DMS 273 (cell line): ENCODE measurements around the gene TALDO1.

Source experiments
- DNase-seq: peaks from one replicate; lab custom pipeline; 2025; ENCODE audit not compliant: unreplicated experiment; lab: John Stamatoyannopoulos, UW

The TALDO1 gene

DNA sequence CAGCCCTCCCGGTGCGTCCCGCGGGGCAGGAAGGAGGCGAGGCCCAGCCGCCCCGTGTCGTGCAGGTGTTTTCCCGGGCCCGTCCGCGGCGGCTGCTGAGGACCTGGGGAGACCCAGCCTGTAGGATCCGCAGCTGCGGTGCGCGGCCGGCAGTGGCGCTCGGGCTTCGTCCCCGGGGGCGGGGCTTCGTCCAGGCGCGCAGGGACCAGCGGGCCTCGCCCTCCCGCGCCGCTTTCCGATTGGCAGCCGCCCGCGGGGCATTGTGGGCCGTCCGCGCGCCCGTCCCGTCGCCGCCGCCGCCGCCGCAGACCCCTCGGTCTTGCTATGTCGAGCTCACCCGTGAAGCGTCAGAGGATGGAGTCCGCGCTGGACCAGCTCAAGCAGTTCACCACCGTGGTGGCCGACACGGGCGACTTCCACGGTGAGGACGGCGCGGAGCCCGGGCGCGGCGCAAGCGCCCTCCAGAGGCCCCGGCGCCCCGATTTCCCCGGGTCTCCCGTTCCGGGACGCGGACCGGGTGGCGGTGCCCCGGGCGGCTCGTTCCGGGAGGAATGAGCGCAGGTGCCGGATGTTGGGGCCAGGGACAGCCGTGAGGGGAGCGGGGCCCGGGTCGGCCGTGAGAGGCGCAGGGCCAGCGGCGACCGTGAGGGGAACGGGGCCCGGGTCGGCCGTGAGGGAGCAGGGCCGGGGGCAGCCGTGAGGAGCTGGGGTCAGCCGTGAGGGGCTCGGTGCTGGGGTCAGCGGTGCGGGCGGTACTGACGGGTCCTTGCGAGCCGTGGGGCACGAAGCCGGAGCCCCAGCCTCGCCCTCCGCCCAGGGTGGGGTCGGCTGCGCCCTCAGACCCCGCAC lies at the start of gene TALDO1:
TSS of gene TALDO1 (plus strand) at position 307 of the 849 bp plus-strand sequence. CDS start at position 325, 18 bp downstream.
- peak; percentile 94 for DNase-seq

DNA sequence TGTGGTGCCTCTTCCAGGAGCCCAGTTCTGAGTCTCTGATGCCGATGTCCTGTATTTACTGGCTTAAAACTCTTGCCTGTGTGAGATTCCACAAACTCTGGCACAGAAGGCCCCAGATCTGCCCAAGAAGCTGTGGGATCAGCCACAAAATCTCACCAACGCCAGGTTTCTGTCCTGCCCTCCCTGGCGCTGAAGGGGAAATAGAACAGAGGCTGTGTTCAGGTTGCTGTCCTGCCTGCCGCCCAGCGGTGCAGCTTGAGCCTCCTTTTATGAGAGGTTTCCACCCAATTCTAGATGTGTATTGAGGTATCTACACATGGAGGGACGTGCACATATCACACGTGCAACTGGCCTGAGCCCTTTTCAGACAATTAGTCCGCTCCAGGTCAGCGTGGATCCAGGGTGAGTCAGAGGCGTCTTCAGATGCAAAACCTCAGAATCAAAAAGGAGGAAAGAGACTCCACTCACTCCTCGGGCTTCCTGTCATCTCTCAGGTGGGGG lies 49.4 kb upstream of the TALDO1 start:
- DNase-seq, result no peak

DNA sequence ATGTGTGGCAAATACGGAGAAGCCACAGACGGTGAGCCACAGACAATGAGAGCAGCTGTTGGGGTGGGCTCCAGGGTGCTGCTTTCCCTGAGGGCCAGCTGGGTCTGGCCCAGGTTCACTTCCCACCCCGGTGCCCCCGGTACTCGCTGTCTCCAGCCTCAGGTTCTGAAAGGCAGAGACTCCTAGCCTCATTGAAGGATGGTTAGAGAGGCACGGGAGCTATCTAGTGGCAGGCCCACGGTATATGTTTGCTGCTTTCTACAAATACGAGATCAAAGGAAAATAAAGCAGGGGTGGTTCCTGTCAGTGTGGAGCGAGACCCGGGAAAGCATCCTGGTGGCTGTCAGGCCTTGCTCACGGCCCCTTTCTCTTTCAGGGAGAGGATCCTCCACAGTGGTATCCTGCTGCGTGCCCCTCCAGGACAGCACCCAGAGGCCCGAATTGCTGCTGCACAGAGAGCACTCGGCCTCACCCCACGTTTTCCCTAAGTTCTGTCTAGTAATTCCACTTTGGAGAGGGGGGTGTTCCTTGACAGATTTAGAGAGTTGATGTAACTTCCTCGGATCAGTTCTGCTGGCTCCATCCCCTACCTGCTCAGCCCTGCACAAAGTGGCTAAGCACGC lies 48.7 kb upstream of the TALDO1 start:
- no peak for DNase-seq

DNA sequence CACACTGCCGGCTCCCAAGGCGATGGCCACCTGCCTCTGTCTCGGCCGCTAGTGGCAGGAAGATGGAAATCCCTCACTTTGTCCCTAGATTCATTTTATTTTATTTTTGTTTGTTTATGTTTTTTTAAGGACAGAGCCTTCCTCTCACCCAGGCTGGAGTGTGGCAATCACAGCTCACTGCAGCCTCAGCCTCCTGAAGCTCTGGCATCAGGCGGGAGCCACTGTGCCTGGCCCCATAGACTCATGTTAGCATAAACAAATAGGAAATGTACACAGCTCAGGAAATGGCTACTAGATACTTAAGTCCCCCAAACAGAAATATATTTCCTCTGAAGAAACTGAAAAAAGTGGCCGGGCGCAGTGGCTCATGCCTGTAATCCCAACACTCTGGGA lies 48.2 kb upstream of the TALDO1 start:
- no peak for DNase-seq

DNA sequence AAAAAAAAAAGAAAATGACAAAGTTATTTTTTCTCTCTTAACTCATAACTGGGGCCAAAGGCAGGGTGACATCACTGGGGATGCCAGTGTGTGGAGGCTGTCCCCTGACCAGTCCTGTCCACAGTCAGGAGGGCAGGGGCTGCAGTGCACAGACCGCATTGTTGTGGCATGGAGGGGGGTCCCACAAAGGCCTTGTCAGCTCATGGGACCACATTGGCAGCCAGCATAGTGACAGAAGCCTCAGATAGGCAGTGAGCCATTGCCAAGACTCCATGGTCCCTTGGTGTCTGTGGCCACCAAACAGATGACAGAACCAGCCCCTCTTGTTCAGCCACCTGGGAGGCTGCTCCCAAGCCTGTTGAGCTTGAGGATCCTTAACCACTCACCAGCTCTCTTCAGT lies 47.5 kb upstream of the TALDO1 start:
- DNase-seq, result no peak

DNA sequence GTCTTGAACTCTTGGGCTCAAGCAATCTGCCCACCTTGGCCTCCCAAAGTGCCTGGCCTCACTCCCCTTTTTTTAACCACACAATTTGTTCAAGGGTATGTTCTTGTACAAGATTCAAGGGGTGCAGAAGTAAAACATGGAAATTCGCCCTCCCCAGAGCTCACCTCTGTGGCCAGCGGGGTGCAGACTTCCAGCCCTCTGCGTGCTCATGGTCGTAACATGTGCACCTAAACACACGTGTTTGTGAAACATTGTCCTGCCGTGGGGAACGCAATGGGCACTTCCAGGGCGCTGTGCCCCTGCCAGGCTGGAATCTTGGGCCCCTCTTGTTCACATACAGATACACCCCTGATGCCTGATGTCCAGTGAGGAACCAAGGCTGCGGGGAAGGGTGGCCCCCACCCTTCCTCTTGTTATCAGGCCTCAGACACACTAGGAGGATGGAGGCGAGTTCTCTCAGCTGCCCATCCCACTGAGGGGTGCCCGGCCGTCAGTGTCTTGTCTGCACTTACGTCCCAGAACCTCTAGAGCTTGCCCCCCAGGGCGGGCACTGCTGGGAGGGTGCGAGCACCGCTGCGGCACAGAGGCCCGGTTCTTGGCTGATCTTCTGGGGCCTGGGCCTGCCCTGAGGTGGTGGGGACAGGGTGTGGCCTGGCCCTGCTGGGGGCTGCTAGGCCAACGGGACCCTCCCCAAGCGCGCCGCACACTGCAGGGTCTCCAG lies 45.4 kb upstream of the TALDO1 start:
- DNase-seq, result no peak

DNA sequence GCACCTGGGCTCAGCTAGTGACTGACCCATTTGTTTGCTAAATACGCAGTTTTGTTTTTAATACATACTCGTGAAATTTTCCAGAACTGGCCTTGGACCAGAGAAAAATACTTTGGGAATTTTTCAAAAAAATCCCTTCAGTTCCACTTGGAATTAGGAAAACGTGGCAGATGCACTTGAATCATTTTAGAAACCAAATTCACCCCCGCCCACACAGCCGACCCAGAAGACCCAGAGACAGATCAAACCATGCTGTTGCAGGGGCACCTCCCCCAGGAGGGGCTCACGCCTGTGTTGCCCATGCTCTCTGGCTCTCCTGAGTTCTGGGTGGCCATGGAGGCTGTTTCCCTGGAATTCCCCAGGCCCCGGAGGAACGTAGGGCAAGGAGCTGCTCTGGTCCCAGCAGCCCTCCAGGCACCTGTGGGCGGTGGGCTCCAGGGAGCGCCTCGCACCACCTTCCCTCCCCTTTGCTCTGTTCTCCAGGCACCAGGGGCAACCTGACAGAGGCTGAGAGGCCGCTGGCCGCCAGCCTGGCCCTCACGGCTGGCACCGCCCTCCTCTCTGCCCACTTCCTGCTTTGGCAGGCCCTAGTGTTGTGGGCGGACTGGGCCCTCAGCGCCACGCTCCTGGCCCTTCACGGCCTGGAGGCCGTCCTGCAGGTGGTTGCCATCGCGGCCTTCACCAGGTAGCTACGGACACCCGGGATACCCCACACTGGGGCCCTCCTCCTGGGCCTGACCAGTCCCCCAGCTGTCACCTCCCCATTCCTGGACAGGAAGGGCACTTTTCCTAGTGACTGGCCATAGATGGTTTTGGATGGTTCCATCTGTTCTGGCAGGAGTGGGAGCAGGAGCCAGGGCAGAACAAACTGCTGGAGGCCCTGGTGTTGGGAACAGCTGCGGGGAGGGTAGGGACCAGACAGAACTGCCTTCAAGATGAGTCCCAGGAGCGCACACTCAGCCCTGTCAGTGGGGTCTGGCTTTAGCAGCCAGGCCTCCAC lies 44.5 kb upstream of the TALDO1 start:
- DNase-seq, result peak; percentile 25

DNA sequence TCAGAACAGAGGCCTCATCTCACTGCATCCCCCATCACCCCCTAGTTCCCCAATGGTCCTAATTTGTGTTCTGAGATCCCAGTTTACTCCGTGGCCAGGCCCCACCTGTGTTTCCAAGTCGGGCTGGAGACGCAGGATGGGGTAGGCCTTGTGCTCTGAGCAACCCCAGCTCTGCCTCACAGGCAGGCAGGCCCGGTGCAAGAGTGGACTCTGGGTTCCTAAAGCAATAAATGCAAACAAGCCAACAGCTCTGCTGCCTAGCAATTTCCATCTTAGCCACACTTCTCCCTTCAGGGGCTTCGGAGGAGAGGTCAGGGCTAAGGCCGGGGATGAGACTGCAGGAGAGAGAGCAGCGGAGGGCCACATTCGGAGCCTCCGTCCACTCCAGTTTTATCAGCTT lies 43.8 kb upstream of the TALDO1 start:
- no peak for DNase-seq

DNA sequence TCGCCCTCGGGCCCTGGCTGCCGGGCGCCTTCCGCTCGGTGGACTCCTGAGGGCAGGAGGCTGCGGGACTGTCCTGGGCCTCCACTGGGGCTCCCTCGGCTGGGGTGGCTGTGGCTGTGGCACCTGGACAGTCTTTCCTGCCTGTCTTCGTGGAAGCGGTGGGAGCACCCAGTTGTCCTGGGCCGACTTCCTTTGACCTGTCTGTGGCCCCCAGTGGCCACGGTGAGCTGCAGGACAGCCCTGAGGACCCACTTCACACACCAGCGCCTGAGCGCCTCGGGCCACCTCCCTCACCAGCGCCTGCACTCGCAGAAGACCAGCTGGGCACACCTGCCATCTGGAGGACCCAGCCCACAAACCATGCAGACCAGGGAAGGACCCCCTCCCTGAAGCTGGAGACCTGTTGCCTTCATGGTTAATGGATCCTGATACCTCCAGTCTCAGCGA lies 43.0 kb upstream of the TALDO1 start:
- DNase-seq, result no peak

DNA sequence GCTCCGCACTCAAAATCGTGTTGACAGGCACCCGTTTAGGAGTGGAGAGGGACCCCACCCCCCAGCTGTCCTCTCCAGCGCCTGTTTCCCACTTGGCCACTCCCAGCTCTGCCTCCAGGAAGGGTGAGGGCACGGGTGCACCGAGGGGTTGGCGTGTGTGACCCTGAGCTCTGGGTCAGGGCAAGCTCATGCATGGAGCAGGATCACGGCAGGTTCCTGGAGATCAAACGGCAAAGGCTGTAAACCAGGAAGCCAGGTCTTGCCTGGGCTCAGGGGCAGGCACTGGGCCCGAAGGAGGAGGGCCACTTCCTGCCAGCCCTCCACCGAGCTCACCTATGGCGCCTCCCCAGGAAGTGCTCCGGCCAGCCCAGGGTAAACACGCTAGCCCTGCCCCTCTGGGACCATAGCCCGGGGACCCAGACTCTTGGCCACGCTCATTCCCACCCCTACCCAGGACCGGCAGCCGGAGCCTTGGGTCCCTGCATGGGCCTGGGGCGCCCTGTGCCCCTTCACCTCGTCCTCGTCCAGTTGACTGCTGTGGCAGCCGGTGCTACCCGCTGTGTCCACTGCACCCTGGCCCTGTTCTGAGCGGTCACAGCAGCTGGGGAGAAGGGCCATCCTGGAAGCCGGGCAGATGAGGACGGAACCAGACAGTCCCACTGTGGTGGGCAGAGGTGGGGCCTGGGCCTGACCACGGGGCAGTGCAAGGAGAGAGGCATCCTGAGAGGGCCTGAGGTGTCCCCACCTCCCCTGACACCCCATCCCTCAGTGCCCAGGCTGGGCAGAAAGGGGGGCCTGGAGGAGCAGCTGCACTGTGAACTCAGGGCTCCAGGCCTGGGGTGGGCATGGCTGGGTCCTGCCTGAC lies 42.3 kb upstream of the TALDO1 start:
- DNase-seq, result no peak

DNA sequence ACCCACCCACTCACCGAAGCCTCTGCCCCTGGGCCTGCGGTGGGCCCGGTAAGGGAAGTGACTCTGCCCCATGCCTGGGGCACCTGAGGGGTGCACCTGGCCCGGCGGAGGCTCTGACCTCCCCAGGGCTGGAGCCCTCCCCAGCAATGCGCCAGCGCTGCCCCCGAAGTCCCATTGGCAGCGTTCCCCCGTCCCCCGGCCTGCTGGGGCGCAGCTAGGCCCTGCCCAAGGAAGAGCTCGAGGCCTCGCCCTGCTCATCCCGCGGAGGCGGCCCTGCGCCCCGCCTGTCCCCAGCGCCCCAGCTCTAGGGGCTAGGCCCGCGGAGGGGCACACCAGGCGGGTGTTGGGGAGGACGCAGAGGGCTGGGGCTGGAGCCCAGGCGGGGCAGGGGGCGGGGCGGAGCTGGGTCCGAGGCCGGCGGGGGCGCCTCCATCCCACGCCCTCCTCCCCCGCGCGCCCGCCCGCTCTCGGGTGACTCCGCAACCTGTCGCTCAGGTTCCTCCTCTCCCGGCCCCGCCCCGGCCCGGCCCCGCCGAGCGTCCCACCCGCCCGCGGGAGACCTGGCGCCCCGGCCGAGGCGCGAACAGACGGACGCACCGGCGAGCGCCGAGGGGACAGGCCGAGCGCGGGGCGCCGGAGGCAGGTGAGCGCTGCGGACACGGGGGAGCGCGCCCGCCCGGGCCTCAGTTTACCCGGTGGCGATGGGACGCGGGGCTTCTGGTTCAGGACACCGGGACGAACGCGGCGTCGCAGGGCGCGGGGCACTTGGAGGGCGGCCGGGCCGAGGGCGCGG lies 41.4 kb upstream of the TALDO1 start, which contains the start of gene EPS8L2:
TSS of gene EPS8L2 (plus strand) at position 586 of the 793 bp plus-strand sequence. CDS start 3,177 bp downstream, outside the sequence.
- no peak for DNase-seq

DNA sequence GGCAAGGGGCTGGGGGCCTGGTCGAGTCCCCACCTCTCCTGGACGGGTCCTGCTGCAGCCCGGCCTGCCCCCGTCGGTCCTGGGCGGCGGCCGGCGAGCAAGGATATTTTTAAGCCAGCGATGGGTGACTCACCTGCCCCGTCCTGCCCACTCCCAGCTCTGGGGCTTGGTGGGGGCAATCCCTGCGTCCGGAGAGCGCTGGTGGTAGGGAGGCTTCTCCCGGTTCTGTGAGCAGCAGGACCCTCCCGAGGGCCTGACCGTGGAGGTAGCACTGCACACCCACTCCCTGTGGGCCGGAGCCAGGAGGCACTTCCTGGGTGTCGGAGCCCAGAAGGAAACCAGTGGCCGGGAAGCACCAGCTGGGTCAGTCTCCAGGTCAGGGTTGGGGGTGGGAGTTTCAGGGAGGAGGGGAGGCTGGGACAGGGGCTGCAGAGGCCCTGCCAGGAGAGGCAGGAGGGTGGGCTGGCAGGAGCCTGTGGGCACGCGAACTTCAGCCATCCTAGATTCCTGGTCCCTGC lies 40.8 kb upstream of the TALDO1 start:
- no peak for DNase-seq

DNA sequence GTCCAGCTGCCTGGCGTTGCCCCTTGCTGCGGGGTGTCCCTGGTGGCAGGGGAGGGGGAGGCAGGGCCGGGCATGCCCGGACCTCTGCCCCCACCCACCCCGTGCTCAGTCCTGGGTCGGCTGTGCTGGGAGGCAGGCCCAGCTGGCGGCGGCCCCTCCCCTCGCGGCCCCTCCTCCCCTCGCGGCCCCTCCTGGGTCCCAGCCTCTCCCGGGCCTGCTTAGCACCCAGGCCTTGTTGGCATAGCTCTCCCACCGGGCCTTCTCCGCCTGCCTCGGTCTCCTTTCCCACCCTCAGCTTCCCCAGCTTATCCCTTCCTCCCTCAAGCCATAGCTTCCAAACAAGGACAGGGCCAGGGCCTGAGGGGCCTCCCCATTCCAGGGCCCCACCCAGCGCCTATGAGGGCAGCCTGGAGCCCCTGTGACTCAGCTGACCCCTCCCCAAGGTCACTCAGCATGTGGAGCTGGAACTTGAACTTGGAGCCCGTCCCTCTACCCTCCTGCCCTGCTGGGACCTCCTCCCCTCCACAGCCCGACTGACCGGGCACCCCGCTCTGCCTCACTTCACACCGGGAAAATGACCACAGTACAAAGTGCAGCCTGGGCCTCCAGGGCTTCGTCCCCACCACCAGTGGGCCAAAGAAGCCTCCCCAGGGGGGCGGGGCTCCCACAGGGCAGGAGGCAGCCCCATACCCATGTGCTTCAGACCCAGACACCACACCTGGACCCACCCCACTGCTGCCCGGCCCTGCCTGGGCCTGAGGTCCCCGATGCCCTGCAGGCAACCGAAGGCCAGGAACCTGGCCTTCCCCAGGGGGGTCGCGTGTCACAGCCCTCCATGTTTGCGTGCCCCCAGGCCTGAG lies 40.1 kb upstream of the TALDO1 start:
- DNase-seq, result peak; percentile 43

DNA sequence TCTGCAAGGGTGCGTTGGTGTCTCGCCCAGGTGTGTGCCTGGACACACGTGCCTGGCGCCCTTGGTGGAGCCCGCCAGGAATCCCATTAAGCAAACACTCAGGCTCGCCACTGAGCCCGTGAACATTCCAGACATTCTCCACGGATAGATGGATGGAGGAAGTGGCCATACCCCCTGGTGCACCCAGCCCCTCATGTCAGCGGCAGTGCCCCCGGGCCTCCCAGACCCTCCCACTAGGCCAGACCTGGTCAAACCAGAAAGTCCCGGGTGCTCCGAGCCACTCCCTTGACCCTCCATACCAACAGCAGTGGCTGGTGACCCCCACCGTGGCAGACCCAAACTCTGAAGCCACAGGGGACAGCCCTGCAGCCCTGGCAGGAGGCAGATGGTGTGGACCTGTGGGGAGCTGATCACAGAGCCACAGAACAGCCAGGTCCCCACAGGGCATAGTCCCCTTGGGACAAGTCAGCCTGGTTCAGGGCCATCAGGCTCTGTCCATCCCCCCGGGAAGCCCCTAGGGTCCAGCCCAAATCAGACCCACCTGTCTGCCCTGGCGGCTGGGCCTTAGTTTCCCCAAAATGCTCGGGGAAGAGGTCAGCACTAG lies 39.3 kb upstream of the TALDO1 start:
- DNase-seq, result no peak

DNA sequence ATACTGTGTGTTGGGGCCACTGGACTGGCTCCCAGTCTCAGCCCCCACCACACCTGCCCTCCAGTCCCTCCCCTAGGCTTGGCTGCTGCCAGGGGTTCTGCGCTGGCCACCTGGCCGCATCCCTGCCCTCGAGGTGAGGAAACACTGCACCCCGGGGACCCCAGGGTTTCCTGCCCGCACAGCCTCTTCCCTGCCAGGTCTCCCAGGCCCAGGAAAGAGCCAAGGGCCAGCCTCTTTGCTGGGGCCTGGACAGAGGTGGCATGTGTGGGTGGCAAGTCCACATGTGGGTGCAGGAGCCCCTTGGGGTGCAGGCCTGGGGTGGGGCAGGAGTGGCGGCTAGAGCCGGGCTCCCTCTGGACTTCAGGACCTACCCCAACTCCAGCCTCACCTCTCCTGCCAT lies 38.8 kb upstream of the TALDO1 start:
- no peak for DNase-seq

DNA sequence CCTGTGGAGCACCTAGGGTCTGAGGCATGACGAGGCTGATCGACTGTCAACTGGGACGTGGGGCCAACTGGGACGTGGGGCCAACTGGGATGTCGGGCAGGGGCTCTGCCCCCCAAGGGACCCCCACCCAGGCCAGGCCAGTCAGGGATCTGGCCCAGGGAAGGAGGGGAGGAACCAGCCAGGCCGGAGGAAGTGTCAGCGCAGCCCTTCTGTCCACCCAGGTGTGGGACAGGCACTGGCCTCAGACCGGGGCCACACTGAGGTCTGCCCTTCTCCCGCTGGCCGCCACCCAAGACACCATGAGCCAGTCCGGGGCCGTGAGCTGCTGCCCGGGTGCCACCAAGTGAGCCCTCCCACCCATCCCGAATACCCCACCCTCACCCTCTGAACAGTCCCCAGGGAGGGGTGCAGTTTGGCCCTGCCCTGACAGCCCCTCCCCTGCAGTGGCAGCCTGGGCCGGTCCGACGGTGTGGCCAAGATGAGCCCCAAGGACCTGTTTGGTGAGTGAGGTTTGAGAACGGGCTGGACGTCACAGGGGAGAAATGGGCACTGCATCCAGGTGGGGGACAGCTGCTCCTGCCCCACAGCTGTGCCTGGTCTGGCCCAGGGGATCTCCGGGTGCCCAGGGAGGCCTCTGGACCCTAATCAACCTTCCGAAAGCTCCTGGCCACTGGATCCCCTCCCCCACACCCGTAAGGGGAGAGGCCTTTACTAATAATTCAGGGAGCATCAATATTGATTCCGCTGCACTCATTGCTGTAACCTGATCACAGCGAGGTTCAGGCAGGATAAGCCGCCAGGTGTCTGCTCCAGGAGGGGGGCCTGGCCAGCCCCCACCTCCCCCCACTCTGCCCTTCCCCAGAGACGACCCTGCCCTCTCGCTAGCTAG lies 37.9 kb upstream of the TALDO1 start:
- no peak for DNase-seq
